ENCODE measurements around the gene RBP7. TPM values are rescaled to one million over a fixed set of nuclear protein-coding genes. Genes with fewer than 3 reads are reported as not detected.
"Not testable (repeated sequence)": the region's sequence is repeated elsewhere in the genome, so short reads cannot be mapped to it uniquely, and the experiment has no call there.

RBP7 gene
- polyA plus RNA-seq, 3 donors from 2014 or later: 0.38 TPM; not detected in 2

DNA sequence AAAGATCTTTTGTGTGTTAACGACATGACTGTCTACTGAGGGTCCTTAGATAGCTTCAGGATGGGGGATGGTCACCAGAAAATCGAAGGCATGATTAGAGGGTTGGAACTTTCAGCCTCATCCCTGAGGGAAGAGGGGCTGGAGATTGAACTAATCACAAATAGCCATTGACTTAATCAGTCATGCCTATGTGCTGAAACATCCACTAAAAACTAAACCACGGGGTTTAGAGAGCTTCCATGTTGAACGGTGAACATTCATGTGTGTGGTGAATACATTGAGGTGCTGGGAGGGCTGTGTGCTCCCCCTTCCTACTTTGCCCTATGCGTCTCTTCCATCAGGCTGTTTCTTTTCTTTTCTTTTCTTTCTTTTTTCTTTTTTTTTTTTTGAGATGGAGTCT is 17.0 kb downstream of the RBP7 start:
- Mint-ChIP-seq H3K27me3 (ENCODE audit: low read depth in 3 of 3) (peaks cover 0 to 1% (median 0%) of the 10 kb centered on the region in 3 donors), H3K4me1 (no peaks in the 10 kb centered on the region), H3K9me3 (no peaks in the 10 kb centered on the region), H3K4me3 (no peak overlapping the region), H3K27ac (no peak overlapping the region), H3K36me3 (no peaks in the 10 kb centered on the region)
- no peak for DNase-seq

DNA sequence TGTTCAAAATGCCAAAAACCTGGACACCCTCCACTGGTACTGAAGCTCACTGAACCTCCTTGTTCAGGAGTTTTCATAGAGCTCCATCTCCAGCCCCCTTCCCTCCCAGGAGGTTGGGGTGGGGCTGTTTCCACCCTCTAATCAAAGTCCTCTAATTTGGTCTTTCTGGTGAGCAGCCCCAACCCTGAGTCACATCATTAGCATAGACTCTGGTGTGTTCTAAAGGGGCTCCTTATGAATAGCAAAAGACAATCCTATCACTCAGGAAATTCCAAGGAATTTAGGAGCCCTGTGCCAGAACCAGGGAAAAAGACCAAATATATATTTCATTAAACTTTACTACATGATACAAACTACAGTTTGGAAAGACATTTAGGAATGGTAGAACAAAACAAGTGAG is 22.5 kb downstream of the RBP7 start:
- Mint-ChIP-seq H3K36me3 (no peaks in the 10 kb centered on the region), H3K27ac (no peak overlapping the region), H3K27me3 (ENCODE audit: low read depth in 3 of 3) (peaks cover 0 to 5% (median 2%) of the 10 kb centered on the region in 3 donors), H3K4me1 (no peaks in the 10 kb centered on the region), H3K4me3 (no peak overlapping the region), H3K9me3 (peaks cover 0 to 2% (median 0%) of the 10 kb centered on the region in 6 donors)
- no peak for DNase-seq

DNA sequence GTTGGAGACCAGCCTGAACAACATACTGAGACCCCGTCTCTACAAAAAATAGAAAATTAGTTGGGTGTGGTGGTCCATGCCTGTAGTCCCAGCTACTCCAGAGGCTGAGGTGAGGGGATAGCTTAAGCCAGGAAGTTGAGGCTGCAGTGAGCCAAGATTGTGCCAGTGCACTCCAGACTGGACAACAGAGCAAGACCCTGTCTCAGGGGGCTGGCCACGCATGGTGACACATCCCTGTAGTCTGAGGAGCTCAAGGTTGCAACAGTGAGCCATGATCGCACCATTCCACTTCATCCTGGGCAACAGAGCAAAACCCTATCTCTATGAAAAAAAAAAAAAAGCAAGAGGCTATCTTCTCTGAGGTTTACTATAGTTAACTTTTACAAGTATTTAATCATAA is 23.1 kb downstream of the RBP7 start:
- no peak overlapping the region for H3K27ac Mint-ChIP-seq
- H3K36me3 Mint-ChIP-seq: no peaks in the 10 kb centered on the region
- no peak for DNase-seq
- no peaks in the 10 kb centered on the region for H3K4me1 Mint-ChIP-seq
- peaks cover 0 to 2% (median 0%) of the 10 kb centered on the region in 6 donors for H3K9me3 Mint-ChIP-seq
- peaks cover 0 to 5% (median 2%) of the 10 kb centered on the region in 3 donors for H3K27me3 Mint-ChIP-seq (ENCODE audit: low read depth in 3 of 3)
- no peak overlapping the region for H3K4me3 Mint-ChIP-seq

DNA sequence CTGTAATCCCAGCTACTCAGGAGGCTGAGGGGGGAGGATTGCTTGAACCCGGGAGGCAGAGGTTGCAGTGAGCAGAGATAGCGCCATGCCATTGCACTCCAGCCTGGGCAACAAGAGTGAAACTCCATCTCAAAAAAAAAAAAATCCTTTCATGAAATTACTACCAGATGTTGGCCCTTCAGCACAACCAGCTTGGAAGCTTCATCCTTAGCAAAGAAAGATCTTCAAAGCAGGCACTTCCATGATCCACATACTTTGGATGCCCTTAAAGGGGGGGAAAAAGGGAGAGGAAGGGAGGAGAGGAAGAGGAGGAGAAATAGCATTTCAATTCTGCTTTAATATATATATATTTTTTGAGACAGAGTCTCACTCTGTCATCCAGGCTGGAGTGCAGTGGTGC is 23.6 kb downstream of the RBP7 start:
- H3K4me1 Mint-ChIP-seq; DNase-seq; H3K27me3 Mint-ChIP-seq (ENCODE audit: low read depth in 3 of 3); H3K9me3 Mint-ChIP-seq; H3K36me3 Mint-ChIP-seq; H3K27ac Mint-ChIP-seq; H3K4me3 Mint-ChIP-seq: not testable (repeated sequence)

DNA sequence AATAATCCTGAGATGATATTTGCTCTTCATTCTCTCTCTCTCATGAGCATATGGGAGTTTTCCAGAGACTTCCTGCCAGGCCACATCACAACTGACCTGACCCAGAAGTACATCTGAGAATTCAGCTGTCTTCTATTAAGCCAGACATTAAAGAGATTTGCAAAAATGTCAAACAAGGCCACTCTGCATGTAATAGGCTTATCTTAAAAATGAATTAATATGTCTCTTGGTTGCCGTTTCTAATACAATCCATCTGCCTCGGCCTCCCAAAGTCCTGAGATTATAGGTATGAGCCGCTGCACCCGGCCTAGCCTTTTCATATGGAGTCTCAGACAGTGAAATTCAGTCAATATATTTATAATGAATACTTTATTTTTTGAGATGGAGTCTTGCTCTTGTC is 25.0 kb downstream of the RBP7 start:
- not testable (repeated sequence) for H3K27ac Mint-ChIP-seq; H3K36me3 Mint-ChIP-seq; H3K4me1 Mint-ChIP-seq; H3K4me3 Mint-ChIP-seq; DNase-seq; H3K9me3 Mint-ChIP-seq; H3K27me3 Mint-ChIP-seq (ENCODE audit: low read depth in 3 of 3)

DNA sequence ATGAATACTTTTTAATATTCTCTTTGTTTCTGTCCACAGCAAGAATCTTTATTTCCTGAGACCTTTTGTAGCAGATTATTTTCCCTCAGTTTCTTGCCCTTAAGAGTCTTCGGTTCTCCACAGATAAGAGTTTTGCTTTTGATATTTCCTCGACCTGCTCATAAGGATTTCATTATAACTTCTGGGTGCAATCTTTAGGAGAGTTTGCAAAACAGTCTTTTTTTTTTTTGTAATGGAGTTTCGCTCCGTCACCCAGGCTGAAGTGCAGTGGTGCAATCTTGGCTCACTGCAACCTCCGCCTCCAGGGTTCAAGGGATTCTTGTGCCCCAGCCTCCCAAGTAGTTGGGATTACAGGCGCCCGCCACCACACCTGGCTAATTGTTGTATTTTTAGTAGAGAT is 25.6 kb downstream of the RBP7 start:
- H3K4me3 Mint-ChIP-seq: no peak overlapping the region
- H3K9me3 Mint-ChIP-seq: peaks cover 0 to 2% (median 0%) of the 10 kb centered on the region in 6 donors
- H3K36me3 Mint-ChIP-seq: no peaks in the 10 kb centered on the region
- no peak for DNase-seq
- peaks cover 0 to 5% (median 2%) of the 10 kb centered on the region in 3 donors for H3K27me3 Mint-ChIP-seq (ENCODE audit: low read depth in 3 of 3)
- H3K27ac Mint-ChIP-seq: no peak overlapping the region
- no peaks in the 10 kb centered on the region for H3K4me1 Mint-ChIP-seq

DNA sequence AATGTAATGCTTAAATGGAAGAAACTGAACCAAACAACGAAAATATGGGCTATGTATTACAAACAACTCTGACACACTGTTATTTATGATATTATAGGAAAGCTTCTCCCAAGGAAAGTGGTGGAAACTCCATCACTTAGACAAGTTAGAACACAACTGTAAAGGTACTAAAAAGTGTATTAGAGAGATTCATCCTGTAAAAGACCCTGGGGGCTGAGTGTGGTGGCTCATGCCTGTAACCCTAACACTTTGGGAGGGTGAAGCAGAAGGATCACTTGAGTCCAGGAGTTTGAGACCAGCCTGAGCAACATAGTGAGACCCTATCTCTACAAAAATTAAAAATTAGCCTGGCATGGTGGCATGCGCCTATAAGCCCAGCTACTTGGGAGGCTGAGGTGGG is 28.3 kb downstream of the RBP7 start:
- H3K9me3 Mint-ChIP-seq: peaks cover 0 to 2% (median 0%) of the 10 kb centered on the region in 6 donors
- no peak overlapping the region for H3K4me3 Mint-ChIP-seq
- no peaks in the 10 kb centered on the region for H3K4me1 Mint-ChIP-seq
- H3K27ac Mint-ChIP-seq: no peak overlapping the region
- peaks cover 0 to 5% (median 2%) of the 10 kb centered on the region in 3 donors for H3K27me3 Mint-ChIP-seq (ENCODE audit: low read depth in 3 of 3)
- no peak for DNase-seq
- H3K36me3 Mint-ChIP-seq: no peaks in the 10 kb centered on the region

DNA sequence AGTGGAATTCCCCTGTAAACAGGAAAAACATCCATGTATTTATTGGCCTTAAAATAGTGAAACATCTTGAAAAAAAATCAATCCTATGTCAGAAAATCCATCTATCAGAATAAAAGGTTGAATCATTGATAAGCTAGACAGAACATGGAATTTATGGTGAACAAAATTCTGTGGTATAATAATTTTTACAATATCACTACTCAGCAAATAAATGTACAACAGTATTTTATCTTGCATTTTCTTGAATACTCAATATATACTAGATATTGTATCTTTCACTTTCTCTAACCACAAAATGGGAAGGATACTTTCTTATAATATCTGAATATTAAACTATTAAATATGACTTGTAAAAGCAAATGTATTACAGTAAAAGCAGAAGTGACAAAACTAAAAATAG is 30.0 kb downstream of the RBP7 start:
- Mint-ChIP-seq H3K4me1 (peaks cover under 1 to 1% of the 10 kb centered on the region in 2 donors), H3K27ac (no peak overlapping the region), H3K4me3 (no peak overlapping the region), H3K27me3 (ENCODE audit: low read depth in 3 of 3) (peaks cover 0 to 2% (median 0%) of the 10 kb centered on the region in 3 donors), H3K9me3 (peaks cover 0 to 2% (median 0%) of the 10 kb centered on the region in 6 donors), H3K36me3 (no peaks in the 10 kb centered on the region)
- DNase-seq: no peak

DNA sequence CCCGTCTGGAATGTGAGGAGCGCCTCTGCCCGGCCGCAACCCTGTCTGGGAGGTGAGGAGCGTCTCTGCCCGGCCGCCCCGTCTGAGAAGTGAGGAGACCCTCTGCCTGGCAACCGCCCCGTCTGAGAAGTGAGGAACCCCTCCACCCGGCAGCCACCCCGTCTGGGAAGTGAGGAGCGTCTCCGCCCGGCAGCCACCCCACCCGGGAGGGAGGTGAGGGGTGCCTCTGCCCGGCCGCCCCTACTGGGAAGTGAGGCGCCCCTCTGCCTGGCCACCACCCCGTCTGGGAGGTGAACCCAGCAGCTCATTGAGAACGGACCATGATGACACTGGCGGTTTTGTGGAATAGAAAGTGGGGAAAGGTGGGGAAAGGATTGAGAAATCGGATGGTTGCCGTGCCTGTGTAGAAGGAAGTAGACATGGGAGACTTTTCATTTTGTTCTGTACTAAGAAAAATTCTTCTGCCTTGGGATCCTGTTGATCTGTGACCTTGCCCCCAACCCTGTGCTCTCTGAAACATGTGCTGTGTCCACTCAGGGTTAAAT is 32.0 kb downstream of the RBP7 start:
- H3K9me3 Mint-ChIP-seq; H3K27me3 Mint-ChIP-seq (ENCODE audit: low read depth in 3 of 3); H3K27ac Mint-ChIP-seq; H3K4me3 Mint-ChIP-seq; H3K36me3 Mint-ChIP-seq; DNase-seq: not testable (repeated sequence)
- H3K4me1 Mint-ChIP-seq: peaks cover 15 to 19% of the 10 kb centered on the region in 2 donors

DNA sequence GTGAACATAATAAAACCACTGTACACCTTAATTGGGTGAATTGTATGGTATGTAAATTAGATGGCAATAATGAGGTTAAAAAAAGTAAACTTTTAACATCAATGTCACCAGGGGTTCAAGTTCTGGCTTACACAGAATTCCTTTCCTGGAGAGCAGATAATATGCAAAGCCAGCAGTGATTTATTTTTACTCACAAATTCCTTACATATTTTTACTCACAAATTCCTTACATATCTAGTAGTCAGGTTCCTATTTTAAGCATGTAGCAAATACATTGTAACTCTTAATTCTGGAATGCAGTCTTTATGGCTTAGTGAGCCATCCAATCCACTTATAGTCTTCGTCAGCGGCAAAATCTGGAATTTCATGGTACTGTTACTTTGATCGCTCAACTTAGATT is 34.4 kb downstream of the RBP7 start:
- Mint-ChIP-seq H3K27ac (no peak overlapping the region), H3K4me1 (peaks cover 24 to 32% of the 10 kb centered on the region in 2 donors), H3K4me3 (peak overlapping the region in 1 of 5 donors; percentile 35), H3K27me3 (ENCODE audit: low read depth in 3 of 3) (peaks cover 0 to 7% (median 0%) of the 10 kb centered on the region in 3 donors), H3K9me3 (no peaks in the 10 kb centered on the region), H3K36me3 (no peaks in the 10 kb centered on the region)
- no peak for DNase-seq

DNA sequence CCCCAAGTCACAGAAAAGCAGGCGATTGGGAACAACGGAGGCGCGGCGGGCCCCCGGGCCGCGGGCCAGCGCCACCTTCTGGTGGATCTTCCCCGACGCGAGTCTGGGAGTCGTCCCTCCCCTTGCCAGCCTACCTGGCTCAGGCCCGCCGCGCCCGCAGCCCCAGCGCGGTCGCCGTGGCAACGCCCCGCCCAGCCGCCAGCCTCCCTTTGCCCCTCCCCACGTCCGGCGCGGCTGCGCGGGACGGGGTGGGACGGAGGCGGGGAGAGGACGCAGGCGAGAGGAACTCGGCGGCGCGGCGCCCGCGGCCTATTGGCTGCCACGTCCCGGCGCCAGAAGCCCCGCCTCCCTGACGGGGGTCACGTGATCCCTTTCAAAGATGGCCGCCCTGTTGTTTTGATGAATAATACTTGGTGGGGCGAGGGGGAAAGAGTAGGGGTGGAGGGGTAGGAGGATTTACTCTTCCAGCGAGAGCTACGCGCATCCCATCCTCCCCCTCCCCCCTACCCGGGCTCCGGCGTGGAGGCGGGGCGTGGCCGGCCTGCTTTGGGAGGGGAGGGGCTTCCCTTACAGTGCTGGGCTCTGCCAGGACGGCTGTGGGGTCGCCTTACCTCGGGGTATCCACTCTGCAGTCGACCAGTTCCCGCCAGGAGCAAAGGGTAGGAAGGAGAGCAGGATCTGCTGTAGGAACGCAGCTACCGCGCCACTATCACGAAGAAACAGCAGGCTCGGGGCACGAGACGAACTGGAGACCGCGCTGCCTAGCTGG is 35.7 kb downstream of the RBP7 start, which contains the start of gene UBE4B:
Gene UBE4B (plus strand): TSS at position 369 of the 769 bp plus-strand sequence. CDS start 713 bp downstream, outside the sequence.
- DNase-seq: peak; percentile 99
- H3K27me3 Mint-ChIP-seq (ENCODE audit: low read depth in 3 of 3): peaks cover 0 to 7% (median 0%) of the 10 kb centered on the region in 3 donors

DNA sequence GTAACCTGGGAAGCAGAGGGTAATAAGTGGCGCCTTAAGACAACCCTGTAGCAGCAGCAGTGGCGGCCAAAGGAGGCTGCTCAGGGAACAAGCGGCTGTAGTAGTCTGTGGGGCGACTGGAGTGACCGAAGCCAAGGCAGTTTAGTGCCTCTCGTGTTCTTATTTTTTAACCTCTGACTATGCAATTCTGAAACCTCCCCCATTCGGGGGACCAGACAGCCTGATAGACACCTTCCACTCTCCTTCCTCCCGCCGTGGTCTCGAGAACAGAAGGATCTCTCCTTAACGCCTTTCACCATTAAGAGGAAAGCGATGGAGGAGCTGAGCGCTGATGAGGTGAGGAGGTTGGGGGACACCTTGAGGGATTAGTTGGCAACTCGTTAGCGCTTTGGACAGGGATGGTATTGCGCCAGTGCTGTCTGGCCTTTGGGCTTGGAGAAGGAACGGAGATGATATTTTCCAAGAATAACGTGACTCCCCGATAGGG is 36.4 kb downstream of the RBP7 start:
- peak overlapping the region; percentile 90 to 97 (median 94) for H3K27ac Mint-ChIP-seq
- no peaks in the 10 kb centered on the region for H3K9me3 Mint-ChIP-seq
- H3K27me3 Mint-ChIP-seq (ENCODE audit: low read depth in 3 of 3): peaks cover 0 to 7% (median 0%) of the 10 kb centered on the region in 3 donors
- peaks cover 24 to 32% of the 10 kb centered on the region in 2 donors for H3K4me1 Mint-ChIP-seq
- no peak for DNase-seq
- H3K36me3 Mint-ChIP-seq: no peaks in the 10 kb centered on the region
- peak overlapping the region; percentile 94 to 96 (median 95) for H3K4me3 Mint-ChIP-seq

More for the DNA sequence above, 35.7 kb downstream of the RBP7 start, which contains the start of gene UBE4B:
- peak within 1 kb of the TSS; percentile 90 to 97 (median 94) for H3K27ac Mint-ChIP-seq
- H3K4me1 Mint-ChIP-seq: peaks cover 24 to 32% of the 10 kb centered on the region in 2 donors
- H3K36me3 Mint-ChIP-seq: no peaks in the 10 kb centered on the region
- H3K4me3 Mint-ChIP-seq: peak within 1 kb of the TSS; percentile 94 to 96 (median 95)
- no peaks in the 10 kb centered on the region for H3K9me3 Mint-ChIP-seq

DNA sequence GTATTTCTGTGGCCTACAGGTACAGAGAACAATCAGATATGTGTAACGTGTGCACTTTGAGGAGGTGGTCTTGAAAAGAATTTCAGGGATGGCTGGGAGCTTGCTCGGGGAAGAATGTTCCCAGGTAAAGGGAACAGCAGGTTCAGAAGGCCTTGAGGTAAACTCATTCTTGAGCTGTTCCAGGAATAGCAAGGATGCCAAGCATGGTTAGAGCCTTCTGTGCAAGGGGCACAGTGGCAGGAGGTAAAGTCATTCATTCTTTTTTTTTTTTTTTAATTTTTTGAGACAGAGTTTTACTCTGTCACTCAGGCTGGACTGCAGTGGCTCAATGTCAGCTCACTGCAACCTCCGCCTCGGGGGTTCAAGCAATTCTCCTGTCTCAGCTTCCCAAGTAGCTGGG is 45.7 kb downstream of the RBP7 start:
- DNase-seq: no peak
- H3K27me3 Mint-ChIP-seq (ENCODE audit: low read depth in 3 of 3): peaks cover 0 to 2% (median 0%) of the 10 kb centered on the region in 3 donors
- H3K4me1 Mint-ChIP-seq: peaks cover 29 to 44% of the 10 kb centered on the region in 2 donors
- no peak overlapping the region for H3K27ac Mint-ChIP-seq
- no peaks in the 10 kb centered on the region for H3K9me3 Mint-ChIP-seq
- peaks cover 7% of the 10 kb centered on the region in 3 donors for H3K36me3 Mint-ChIP-seq
- H3K4me3 Mint-ChIP-seq: no peak overlapping the region

All from immature natural killer cell (primary cell).